OCI-M2 (cell line): ENCODE measurements around the gene CHIT1.
A peak's percentile ranks its signal among the peaks of the same experiment; 100 is the strongest.

Source experiments
- DNase-seq: peaks from one replicate; lab custom pipeline; 2025; ENCODE audit not compliant: unreplicated experiment; lab: John Stamatoyannopoulos, UW

The CHIT1 gene

DNA sequence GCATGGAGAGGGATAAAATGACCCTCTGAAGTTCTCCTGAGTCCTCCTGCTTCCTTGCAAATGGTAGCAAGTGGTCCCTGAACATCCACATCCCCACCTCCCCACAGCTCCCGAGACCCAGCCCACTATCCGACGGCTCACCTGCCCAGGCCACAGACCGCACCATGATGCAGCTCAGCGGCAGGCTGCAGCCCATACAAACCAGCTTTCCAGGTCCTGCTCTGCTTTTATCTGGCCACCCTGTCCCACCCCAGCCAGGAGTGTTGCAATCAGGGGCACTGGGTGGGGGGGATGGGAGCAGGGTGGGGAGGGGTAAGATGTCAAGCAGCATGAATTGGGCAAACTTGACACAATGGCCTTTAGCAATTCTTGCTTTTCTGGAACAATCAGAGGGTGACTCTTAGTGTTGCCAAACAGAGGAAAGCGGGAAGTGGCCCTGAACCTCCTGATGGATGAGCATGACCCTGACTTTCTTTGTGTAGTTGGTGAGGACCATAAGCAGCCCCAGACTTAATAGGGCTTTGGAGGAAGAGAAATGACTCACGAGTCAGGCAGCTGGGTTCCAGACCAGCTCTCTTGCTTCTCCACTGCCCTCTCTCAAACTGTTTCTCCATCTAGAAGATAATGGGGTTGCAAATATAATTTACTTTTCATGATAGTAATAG is at the start of gene CHIT1:
TSS of gene CHIT1 (minus strand) at position 203 of the 665 bp plus-strand sequence. CDS start at position 166, 37 bp downstream.
- no peak for DNase-seq

DNA sequence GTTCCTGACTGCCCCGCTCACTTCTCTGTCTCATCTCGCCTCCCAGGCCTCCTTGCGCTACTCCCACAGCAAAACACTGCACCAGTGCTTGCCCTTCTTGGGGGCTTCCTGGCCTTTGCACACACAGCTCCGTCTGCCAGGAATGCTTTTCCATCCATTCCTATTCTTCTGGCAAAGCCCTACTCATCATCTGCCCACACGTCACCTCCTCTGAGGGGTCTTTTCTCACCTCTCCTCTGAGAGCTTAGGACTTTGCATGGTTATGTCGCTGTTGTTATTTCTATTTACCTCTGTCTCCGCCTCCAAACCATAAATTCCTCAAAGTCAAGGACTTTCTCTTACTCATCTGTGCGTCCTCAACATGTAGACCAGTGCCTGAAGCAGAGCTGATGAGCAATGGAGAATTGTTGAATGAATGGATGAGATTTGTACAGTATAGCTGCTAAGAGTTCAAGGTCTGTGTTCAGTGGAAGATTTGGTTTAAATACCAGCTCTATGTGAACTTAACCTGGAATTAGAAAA is 49.5 kb upstream of the CHIT1 start:
- DNase-seq, result no peak

DNA sequence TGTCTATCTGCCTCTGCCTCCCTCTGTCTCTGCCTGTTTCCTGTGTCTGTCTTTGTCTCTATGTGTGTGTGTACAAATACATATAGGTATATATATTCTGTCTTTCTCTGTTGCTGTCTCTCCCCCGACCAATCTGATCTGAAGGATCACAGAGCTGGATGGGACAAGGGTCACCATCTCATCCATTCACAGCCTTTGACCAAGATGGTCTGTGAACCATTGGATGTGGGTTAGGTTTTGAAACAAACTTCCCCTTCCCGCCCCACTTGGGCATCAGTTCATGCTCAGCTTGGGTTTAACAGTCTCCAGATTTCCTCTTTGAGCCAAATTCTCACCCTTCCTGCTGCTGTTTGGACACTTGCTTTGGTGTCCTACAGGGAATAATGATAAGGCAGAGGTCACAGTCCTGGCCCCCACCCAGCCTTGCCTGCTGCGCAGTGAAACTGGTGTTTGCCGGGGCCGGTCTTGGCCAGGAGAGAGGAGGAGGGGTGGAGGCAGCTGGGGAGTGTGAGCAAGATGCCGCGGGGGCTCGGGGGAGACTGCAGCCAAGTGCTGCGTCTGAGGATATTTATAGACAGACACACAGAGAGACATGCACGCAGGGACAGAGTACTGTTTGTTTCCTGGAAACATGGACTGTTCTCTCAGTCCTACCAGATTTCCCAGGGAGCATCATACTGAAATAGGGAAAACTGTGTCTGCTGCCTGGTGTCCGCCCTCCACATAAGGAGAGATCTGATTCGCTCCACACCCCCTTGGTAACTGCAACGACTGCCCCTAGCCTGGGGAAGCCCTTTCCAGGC is 48.8 kb upstream of the CHIT1 start:
- no peak for DNase-seq

DNA sequence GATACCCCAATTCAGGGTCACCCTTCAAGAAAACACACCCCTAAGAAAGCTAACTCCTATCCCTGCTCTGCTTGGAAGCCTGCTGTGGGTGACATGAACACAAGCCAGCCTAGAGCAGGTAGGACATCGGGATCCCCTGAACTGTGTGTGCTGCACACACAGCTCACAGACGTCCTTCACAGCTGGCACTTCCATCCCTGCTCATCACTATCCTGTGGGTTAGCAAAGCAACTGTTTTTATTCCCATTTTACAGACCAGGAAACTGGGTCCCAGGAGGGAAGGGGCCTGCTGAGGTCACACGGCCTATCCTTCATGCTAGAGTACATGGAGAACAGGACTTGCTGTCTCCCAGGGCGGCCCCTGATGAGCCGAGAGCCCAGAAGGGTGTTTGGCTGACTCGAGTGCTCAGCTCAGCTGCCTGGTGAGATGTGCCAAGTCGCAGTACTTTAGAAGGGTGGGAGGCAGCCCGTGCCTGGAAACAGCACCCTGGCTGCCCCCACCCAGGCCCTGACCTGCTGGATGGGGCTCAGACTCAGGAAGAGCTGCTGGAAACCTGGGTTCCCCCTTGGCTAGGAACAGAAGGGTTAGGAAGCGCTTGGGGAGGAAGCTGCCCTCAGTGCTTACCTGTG is 47.6 kb upstream of the CHIT1 start:
- DNase-seq, result no peak

DNA sequence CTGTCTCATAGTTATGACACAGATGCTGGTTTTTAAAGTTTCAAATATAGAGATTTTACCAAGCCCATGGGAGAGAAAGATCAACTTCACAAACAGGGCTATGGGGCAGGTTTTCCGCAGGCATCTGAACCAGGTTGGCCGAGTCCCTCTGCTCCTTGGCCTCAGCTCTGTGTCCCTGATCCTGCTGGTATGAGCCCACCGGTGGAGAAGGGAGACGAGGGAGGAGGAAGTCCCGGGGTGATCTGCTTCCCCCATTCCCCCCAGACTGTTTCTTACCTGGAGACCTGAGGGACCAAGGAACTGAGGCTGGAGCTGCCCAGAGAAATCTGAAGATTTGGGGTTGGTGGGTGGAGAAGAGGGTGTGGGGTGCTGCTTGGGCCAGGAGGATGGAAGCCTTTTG is 46.9 kb upstream of the CHIT1 start:
- no peak for DNase-seq

DNA sequence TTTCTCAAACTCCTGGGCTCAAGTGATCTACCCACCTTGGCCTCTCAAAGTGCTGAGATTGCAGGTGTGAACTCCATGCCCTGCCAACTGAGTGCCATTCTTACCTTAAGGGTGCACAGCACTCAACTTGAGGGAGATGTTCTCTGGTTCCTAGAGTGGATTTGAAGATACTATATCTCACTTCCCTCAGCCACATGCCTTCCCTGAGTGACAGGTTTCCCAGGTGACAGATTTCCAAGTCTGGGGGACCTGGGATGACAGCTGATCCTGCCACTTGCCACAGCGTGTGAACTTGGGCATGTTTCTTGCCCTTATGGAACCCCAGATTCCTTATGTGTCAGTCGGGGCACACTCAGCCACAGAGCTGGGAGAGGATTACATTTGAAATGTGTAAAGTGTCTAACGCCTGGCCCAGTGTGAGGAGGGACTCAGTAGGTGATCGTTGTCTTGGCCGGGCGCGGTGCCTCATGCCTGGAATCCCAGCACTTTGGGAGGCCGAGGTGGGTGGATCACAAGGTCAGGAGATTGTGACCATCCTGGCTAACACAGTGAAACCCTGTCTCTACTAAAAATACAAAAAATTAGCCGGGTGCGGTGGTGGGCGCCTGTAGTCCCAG is 46.3 kb upstream of the CHIT1 start:
- DNase-seq, result no peak

DNA sequence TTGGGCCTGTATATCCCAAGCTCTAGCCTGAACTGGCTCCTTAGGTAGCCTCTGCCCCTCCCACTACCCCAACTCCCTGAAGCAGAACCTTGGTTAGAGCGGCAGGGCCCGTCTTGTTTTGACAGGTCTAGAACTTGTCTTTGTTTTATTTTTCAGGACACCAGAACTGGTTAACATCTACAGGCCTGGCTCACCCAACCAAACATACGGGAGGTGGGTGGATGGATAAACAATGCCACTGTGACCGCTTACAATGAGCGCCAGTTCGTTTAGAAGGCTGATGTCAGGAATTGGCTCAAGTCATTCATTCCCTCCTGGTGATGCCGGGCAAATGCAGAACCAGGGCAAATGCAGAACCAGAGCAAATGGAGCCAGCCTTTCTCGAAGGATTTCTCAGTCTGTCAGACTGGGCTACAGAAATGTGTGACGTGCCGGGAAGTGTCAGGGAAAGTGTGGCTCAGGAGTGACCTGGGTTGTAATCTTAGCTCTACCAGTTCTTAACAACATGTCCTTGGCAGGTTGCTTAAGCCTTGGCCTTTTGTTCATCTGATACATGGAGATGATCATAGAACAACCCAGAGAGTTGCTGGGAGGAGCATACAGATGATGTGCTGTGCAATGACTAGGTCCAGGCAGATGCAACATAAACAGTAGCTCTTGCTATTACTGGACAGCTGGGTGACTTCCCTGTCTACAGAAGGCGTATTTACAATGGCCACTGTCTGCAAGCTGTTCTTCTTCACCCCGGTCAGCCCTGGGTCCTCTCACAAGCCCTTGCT is 45.3 kb upstream of the CHIT1 start:
- DNase-seq, result no peak

DNA sequence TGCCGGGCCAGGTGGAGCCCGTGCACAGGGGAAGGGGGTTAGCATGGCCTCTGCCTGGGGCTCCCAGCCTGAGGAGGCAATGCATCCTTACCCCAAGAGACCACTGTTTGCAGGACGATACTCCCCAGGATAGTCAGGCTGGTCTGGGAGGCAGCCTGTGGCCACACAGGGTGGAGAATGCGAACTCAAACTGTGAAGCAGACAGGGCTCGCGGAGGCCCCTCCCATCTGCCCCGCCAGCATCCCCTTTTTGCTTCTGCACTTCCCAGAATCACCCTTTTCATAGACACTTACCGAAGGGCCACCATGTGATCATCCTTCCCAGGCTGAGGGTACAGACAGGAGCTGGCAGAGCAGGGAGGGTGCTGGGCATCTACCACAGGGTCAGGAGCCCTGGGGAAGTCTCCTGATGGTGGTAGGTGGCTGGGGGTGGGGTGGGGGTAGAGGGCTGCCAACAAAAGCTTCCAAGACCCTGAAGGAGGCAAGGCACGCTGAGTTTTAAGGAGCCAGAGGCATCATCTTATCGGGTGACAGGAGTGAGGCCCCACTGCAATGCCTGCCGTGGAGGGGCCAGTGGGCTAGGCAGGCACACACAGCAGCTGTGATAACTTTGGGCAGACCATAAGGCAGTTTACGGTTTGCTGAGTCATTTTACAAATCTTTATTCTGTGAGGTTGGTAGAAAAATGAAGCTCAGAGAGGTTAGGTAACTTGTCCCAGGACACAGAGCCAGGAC is 44.6 kb upstream of the CHIT1 start:
- no peak for DNase-seq

DNA sequence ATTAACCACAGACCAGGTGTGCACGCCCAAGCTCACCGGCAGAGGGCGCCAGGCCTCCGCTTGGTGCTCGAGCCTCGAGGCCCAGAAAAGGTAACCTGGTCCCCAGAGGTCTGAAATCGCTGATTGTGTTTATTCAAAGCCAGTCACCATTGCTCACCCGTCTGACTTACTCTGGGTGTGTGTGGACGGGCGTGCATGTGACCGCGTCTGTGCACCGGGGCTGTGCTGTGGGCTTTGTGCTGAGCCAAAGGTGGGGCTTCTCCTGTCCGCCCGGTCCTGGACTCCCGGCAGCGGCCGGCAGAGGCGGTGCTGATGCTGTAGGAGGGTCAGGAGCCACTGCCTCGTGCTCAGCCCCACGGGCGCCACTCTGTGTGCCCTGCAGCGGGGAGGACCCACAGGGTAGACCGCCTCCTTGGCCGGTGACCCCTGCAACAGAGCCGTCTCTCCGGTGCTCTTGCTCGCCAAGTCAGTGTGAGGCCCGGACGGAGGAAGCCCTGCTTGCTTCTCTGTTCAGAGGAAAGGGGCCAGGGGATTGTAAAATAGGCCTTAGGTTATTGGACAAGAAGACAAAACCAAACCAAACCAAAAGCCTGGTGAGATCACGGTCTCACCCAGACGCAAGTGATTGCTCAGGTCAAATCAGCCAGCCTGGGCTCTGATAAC is 43.9 kb upstream of the CHIT1 start:
- DNase-seq, result no peak

DNA sequence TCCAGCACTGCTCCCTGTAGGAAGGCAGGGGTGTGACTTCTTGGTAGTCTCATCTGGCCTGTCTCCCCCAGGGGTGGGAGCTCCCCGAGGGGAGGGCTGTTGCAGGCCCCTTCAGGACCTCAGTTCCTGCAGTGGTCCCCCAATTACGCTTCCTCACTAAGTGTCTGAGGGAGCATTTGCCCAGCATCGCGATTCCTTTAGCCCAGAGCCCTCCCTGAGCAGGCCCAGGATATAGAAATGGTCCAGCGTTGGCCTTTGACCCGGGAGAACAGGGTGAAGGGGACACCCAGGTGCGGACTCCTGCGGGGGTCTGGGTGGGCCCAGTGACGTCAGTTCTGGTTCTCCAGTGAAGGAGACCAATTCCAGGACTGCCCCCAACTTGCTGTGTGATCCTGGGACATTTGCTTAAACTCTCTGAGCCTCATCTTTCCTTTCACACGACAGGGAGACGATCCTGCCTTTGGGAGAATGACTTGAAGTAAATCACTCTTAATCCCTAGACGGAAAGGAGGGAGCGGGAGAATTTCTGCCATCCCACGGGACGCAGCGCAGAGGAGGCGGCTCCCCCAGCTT is 43.2 kb upstream of the CHIT1 start:
- no peak for DNase-seq

DNA sequence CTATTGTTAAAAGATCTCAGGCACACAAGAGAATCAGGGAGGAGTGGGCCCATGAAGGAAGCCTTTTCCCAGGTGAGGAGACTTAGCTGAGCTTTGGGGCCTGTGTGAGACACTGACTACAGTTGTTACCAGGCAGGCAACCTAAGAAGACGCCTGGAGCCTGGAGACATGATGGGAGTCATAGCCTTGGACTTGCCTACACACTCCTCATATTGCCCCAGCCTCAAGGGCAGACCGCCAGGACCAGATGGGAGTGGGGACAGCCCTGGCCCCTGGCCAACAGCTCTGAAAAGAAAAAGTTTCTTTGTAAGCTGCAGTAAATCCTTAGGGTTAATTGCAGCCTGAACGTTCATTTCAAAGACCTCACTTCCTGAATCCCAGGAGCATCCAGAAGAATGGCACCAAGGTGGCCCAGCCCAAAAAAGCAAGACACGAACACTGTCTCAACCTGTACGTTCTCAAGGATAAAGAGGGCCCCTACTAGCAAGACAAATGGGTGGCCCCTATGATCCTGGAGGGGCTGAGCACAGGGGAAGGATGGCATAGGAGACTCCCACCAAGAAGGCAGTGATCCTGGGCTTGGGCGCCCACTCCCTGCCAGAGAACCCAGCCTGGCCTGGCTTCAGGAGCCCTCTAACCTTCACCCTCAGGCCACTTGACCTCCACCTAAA is 42.6 kb upstream of the CHIT1 start:
- DNase-seq, result no peak

DNA sequence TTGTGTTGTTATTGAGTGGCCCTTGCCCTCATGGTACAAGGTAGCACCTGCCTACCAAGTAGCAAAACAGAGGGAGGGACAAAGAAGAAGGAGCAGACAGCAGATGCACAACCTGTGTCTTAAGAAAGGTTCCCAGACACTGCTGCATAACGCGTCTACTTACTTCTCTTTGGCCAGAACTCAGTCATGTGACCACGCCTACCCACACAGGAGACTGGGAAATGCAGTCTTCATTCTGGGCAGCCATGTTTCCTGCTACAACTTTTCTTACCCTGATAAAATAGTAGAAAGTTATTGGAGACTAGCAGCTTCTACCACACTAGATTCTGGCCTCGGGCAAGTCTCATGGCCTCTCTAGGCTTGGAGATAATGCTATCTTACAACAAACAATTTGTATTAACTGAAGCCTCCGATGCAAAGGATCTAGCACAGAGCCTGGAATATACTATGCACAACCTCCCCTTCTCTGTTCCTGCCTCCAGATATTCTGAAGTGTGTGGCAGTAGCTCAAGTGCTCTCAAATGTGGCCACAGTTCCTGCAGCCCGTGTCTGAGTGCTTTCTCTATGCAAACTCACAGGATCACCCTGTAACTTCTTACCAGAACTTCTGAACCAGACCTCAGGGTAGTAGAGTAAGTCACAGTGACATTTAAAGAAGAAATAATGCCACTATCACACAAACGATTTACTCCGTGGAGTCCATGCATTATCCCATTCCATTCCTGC is 41.7 kb upstream of the CHIT1 start:
- no peak for DNase-seq

DNA sequence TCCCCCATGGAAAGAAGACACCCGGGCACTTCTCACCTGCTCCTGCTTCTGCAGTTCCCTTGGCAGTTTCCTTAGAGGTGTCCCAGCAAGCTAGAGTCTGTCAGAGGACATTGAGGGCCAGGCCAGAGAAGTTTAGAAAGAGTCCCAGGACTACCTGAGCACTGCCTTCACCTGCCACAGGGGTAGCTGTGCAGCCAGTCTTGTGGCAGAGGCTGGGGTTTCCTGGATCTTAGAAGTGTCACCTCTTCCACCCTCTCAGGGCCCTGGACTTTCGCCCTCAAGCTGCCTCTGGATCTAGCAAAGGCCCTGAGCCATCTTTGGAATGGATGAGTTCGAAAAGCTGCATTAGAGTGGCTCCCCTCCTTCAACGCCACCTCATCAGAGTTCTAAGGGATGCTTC is 41.0 kb upstream of the CHIT1 start:
- DNase-seq, result no peak

DNA sequence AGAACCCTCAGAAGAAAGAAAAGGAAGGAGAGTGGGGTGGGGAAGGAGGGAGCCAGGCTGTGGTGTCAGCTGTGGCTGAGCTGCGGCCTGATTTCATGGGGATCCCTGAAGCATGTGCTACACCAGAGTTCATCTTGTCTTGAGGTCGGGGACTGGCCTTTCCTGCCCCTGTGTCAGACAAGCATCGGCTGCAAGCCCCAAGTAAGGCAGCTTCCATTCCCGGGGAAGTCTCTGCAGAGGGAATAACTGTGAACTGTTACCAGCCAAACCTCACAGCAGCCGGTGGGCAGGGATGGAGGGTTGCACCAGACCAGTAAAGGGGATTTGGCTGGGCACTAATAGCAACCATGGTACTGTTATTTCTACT is 40.2 kb upstream of the CHIT1 start:
- DNase-seq, result no peak

DNA sequence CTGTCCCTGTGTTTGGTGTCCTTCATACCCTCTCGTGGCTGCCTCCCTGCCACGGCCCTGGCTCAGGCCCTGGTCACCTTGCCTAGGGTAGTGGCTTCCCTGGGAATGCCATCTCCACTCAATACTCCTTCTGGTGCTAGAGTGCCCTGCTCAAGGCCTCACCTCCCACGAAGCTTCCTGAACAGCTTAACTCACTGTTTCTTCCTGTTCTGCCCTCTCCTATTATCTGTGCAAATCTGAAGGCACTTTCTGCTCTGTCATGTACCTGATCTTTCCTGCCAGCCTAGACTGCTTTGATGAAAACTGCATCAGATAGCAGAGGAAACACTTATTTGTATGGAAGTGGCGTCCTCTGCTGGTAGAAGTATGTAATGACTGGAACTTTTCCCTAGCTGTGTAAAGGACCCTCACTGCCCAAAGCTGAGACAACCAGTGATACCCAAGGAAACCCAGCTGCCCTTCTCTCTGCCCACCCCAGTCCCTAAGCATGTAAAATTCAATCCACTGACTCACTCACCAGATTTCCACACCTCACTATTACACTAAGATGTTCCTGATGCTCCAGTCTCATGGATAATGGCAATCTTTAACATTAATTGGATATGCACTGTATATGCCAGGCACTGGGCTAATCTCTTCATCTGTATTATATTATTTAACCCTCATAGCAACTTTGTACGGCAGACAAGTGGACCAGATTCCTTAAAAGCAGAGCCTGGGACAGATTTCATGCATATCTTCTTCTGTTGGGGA is 39.6 kb upstream of the CHIT1 start:
- no peak for DNase-seq

DNA sequence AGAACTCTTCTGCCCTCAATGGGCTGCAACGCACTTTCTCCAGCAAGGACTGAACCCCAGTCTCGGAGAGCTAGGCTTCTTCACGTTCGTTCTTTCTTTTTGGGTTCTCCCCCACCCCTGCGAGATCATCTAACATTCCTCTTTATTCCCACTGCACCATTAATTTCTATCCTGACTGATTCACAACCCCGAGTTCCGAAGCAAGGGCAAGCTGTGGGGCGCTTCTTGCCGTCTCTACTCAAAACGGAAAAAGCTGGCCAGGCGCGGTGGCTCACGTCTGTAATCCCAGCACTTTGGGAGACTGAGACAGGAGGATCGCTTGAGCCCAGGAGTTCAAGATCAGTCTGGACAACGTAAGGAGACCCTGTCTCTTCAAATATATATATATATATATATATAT is 38.4 kb upstream of the CHIT1 start:
- no peak for DNase-seq

DNA sequence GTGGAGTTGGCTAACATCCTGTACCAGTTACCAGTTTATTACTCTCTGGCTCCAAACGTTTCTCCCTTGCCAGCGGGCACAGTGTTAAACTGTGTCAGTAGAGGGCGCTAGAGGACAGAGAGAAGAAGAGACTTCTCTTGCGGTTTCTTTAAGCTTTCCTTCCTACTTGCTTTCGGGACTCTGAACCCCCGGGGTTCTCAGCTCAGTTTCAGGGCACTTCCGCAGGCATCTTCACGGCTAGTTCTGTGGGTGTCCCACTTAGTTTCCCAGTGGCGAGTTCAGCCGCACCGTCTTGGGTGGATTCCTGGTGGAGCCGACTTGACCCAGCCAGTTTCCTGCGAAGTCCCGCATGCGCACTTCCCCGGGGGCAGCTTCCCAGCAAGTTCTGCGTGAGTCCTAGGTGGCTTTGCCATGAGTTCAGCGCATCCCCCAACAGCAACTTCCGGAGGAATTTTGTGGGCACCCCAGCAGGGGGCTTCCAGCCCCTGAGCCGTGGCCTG is 37.9 kb upstream of the CHIT1 start:
- peak; percentile 65 for DNase-seq
